H9 (cell line): ENCODE results near the gene RHBDL1. TPM values are rescaled to one million over a fixed set of nuclear protein-coding genes. Genes with fewer than 3 reads are reported as not detected.

Experiments used
- DNase-seq: peaks from one replicate; pipeline ENCODE4 v3.0.0-alpha.2; 2017
- H2AFZ ChIP-seq: one replicate; pipeline ENCODE4 v1.6.1; 2013; ENCODE audit warnings: mild to moderate bottlenecking, low read length, control low read depth, moderate library complexity
- H2AK5ac ChIP-seq: 2 replicates; pipeline ENCODE4 v1.6.1; 2013; ENCODE audit warnings: low read length, control low read depth, mixed read lengths; ENCODE audit not compliant: insufficient read length
- H2BK120ac ChIP-seq: one replicate; pipeline ENCODE4 v1.6.1; 2013; ENCODE audit warnings: low read depth, mild to moderate bottlenecking, low read length, control low read depth, inconsistent platforms; ENCODE audit not compliant: poor library complexity, severe bottlenecking
- H2BK12ac ChIP-seq: 2 replicates; pipeline ENCODE4 v1.6.1; 2013; ENCODE audit warnings: low read length, control low read depth, mixed read lengths, low read depth; ENCODE audit not compliant: insufficient read length
- H2BK15ac ChIP-seq: 2 replicates; pipeline ENCODE4 v1.6.1; 2013; ENCODE audit warnings: low read depth, low read length, control low read depth
- H2BK20ac ChIP-seq: one replicate; pipeline ENCODE4 v1.6.1; 2013; ENCODE audit warnings: low read depth, mild to moderate bottlenecking, low read length, control low read depth, inconsistent platforms; ENCODE audit not compliant: poor library complexity, severe bottlenecking
- H2BK5ac ChIP-seq: 2 replicates; pipeline ENCODE4 v1.6.1; 2013; ENCODE audit warnings: low read length, control low read depth, mixed read lengths; ENCODE audit not compliant: insufficient read length
- H3K14ac ChIP-seq: 2 replicates; pipeline ENCODE4 v1.6.1; 2013; ENCODE audit warnings: low read length, control low read depth; ENCODE audit not compliant: insufficient read depth
- H3K18ac ChIP-seq: 2 replicates; pipeline ENCODE4 v1.6.1; 2013; ENCODE audit warnings: low read depth, mild to moderate bottlenecking, mixed read lengths, low read length, control low read depth; ENCODE audit not compliant: insufficient read length
- H3K23ac ChIP-seq: 2 replicates; pipeline ENCODE4 v1.6.1; 2013; ENCODE audit warnings: low read length, control low read depth, mixed read lengths, low read depth; ENCODE audit not compliant: insufficient read length
- H3K23me2 ChIP-seq: 2 replicates; pipeline ENCODE4 v1.6.1; 2013; ENCODE audit warnings: low read depth, mild to moderate bottlenecking, mixed read lengths, low read length, control low read depth; ENCODE audit not compliant: insufficient read length, poor library complexity, severe bottlenecking
- H3K27ac ChIP-seq: 2 replicates; pipeline ENCODE4 v1.5.1; 2013; ENCODE audit warnings: low read length, control low read depth, mixed read lengths, low read depth; ENCODE audit not compliant: insufficient read length
- H3K27me3 ChIP-seq: 2 replicates; pipeline ENCODE4 v1.6.1; 2013; ENCODE audit warnings: low read length, control low read depth, inconsistent platforms; ENCODE audit not compliant: insufficient read depth
- H3K4ac ChIP-seq: 2 replicates; pipeline ENCODE4 v1.6.1; 2013; ENCODE audit warnings: low read depth, mild to moderate bottlenecking, control low read depth, inconsistent platforms, low read length, moderate library complexity
- H3K4me1 ChIP-seq: 2 replicates; pipeline ENCODE4 v1.6.1; 2013; ENCODE audit warnings: low read length, control low read depth, inconsistent platforms; ENCODE audit not compliant: insufficient read depth
- H3K4me2 ChIP-seq: 2 replicates; pipeline ENCODE4 v1.6.1; 2013; ENCODE audit warnings: low read length, control low read depth, mixed read lengths; ENCODE audit not compliant: insufficient read length, insufficient read depth
- H3K56ac ChIP-seq: 2 replicates; pipeline ENCODE4 v1.6.1; 2013; ENCODE audit warnings: low read depth, mild to moderate bottlenecking, mixed read lengths, low read length, control low read depth; ENCODE audit not compliant: insufficient read length
- H3K79me1 ChIP-seq: 2 replicates; pipeline ENCODE4 v1.6.1; 2013; ENCODE audit warnings: low read depth, mild to moderate bottlenecking, moderate library complexity, low read length, control low read depth, inconsistent platforms; ENCODE audit not compliant: insufficient read depth, poor library complexity, severe bottlenecking
- H3K79me2 ChIP-seq: 2 replicates; pipeline ENCODE4 v1.6.1; 2013; ENCODE audit warnings: low read length, control low read depth, inconsistent platforms; ENCODE audit not compliant: insufficient read depth
- H3K9ac ChIP-seq: 2 replicates; pipeline ENCODE4 v1.6.1; 2013; ENCODE audit warnings: low read length, control low read depth, mixed read lengths; ENCODE audit not compliant: insufficient read length; ENCODE audit errors: extremely low read depth
- H3K9me3 ChIP-seq: one replicate; pipeline ENCODE4 v1.6.1; 2013; ENCODE audit warnings: low read depth, low read length, inconsistent platforms; ENCODE audit not compliant: control insufficient read depth
- H3T11ph ChIP-seq: one replicate; pipeline ENCODE4 v1.6.1; 2013; ENCODE audit warnings: mild to moderate bottlenecking, low read length, control low read depth, inconsistent platforms
- H4K20me1 ChIP-seq: one replicate; pipeline ENCODE4 v1.6.1; 2013; ENCODE audit not compliant: control insufficient read depth, insufficient read length, insufficient read depth
- H4K5ac ChIP-seq: 2 replicates; pipeline ENCODE4 v1.6.1; 2013; ENCODE audit warnings: low read depth, mild to moderate bottlenecking, mixed read lengths, low read length, control low read depth; ENCODE audit not compliant: insufficient read length
- H4K8ac ChIP-seq: replicated peaks from 2 replicates; pipeline ENCODE4 v1.6.1; 2013; ENCODE audit warnings: low read length, control low read depth, mixed read lengths, low read depth; ENCODE audit not compliant: insufficient read length
- H4K91ac ChIP-seq: 2 replicates; pipeline ENCODE4 v1.6.1; 2013; ENCODE audit warnings: low read depth, mild to moderate bottlenecking, moderate library complexity, mixed read lengths, low read length, control low read depth; ENCODE audit not compliant: insufficient read length
- H3K27ac Mint-ChIP-seq, 3 experiments: 2 replicates in 2 of 3; 3 replicates in 1 of 3; pipeline ENCODE4 v1.8.0; 2020 to 2021; ENCODE audit warnings: mixed read lengths in 3 of 3, mild to moderate bottlenecking in 1 of 3, moderate library complexity in 1 of 3
- H3K27me3 Mint-ChIP-seq: 2 replicates; pipeline ENCODE4 v1.8.0; 2021; ENCODE audit warnings: low read depth, mild to moderate bottlenecking, moderate library complexity, mixed read lengths
- H3K36me3 Mint-ChIP-seq, 3 experiments: 2 replicates in 2 of 3; 3 replicates in 1 of 3; pipeline ENCODE4 v1.8.0; 2020 to 2021; ENCODE audit warnings: low read depth in 3 of 3, mixed read lengths in 3 of 3; ENCODE audit not compliant: insufficient read depth in 1 of 3
- H3K4me1 Mint-ChIP-seq, 2 experiments: 2 replicates each; pipeline ENCODE4 v1.8.0; 2020; ENCODE audit warnings: mixed read lengths in 2 of 2
- H3K4me3 Mint-ChIP-seq, 2 experiments: 2 replicates in 1 of 2; 3 replicates in 1 of 2; pipeline ENCODE4 v1.8.0; 2020 to 2021; ENCODE audit warnings: mild to moderate bottlenecking in 2 of 2, mixed read lengths in 2 of 2, moderate library complexity in 1 of 2
- H3K9me3 Mint-ChIP-seq, 2 experiments: 2 replicates in 1 of 2; 3 replicates in 1 of 2; pipeline ENCODE4 v1.8.0; 2020; ENCODE audit warnings: mild to moderate bottlenecking in 2 of 2, mixed read lengths in 2 of 2, moderate library complexity in 1 of 2
- WGBS: extraction: QIAGEN DNeasy Blood & Tissue Kit; methylation state at CpG from one replicate; pipeline ENCODE4 v1.1.7; 2013; ENCODE audit warnings: missing lambda C conversion rate, low lambda C conversion rate, mixed read lengths; ENCODE audit not compliant: insufficient read length; ENCODE audit errors: extremely low coverage; 5-methylcytosine and 5-hydroxymethylcytosine counted together
- total RNA-seq: library from RNA; stranded (reverse); gene quantifications from 2 replicates; pipeline ENCODE4 v1.2.1, GENCODE V29; 2021
- TF ChIP-seq, protein P1 (sequence below): fragments of 200-600 bp; sonication (generic); conservative IDR thresholded peaks from 3 replicates; pipeline ENCODE4 v1.8.0; 2021; ENCODE audit warnings: antibody characterized with exemption, mild to moderate bottlenecking

RHBDL1 gene
- total RNA-seq, 1 experiment from 2014 or later = 7.6 TPM

DNA sequence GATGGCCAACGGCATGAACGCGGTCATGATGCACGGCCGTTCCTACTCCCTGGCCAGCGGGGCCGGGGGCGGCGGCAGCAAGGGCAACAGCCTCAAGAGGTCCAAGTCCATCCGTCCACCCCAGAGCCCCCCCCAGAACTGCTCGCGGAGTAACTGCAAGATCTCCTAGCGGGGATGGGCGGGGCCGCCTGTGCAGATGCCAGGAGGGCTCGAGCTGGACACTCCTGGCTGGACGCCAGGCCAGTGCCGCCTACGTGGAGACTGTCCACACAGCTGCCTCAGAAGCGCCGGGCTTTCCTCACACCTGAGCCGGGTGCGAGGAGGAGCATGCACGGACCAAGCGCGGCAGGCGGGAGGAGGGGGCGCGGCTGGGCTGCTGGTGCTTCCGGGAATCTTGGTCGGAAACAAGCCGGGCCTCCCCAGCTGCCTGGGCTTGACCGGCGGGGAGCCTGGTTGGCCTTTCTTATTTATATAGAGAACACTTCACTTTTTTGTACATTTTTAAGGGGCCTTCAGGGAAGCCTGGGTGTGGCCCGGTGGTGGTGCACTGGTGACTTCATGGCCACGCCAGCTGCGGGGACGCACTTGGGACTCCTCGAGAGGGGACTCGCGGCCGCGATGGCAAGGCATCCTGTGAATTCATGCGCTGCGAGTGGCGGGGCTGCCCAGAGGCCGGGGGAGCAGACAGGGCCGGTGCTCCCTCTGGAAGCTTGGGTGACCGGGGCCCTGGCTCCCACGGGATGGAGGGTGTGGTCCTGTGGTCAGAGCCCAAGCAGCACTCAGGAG is 47.8 kb upstream of the RHBDL1 start:
- H3K4me1 ChIP-seq = no peaks in the 10 kb centered on the region; the same call in 1 of the 2 replicates
- H2BK15ac ChIP-seq = no peak overlapping the region
- no peak overlapping the region for H3K14ac ChIP-seq
- TF ChIP-seq, protein P1, sequence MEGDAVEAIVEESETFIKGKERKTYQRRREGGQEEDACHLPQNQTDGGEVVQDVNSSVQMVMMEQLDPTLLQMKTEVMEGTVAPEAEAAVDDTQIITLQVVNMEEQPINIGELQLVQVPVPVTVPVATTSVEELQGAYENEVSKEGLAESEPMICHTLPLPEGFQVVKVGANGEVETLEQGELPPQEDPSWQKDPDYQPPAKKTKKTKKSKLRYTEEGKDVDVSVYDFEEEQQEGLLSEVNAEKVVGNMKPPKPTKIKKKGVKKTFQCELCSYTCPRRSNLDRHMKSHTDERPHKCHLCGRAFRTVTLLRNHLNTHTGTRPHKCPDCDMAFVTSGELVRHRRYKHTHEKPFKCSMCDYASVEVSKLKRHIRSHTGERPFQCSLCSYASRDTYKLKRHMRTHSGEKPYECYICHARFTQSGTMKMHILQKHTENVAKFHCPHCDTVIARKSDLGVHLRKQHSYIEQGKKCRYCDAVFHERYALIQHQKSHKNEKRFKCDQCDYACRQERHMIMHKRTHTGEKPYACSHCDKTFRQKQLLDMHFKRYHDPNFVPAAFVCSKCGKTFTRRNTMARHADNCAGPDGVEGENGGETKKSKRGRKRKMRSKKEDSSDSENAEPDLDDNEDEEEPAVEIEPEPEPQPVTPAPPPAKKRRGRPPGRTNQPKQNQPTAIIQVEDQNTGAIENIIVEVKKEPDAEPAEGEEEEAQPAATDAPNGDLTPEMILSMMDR = no peak
- H3K79me2 ChIP-seq = no peaks in the 10 kb centered on the region
- no peak overlapping the region for H3K18ac ChIP-seq
- H3K27me3 Mint-ChIP-seq = no peaks in the 10 kb centered on the region
- H3K9me3 ChIP-seq = no peaks in the 10 kb centered on the region
- H3K23ac ChIP-seq = no peak overlapping the region
- H2BK20ac ChIP-seq = no peak overlapping the region
- H3K56ac ChIP-seq = no peak overlapping the region
- no peak overlapping the region for H4K8ac ChIP-seq
- no peak overlapping the region for H3K4ac ChIP-seq
- no peak overlapping the region for H2BK120ac ChIP-seq
- no CpG with 5 or more reads among the region's 50 CpGs for WGBS
- H4K91ac ChIP-seq = no peak overlapping the region
- no peak overlapping the region for H3T11ph ChIP-seq
- no peak overlapping the region for H3K4me2 ChIP-seq
- no peak overlapping the region for H3K9ac ChIP-seq
- H3K36me3 Mint-ChIP-seq = peaks cover 0 to 10% (median 0%) of the 10 kb centered on the region in 3 experiments; a peak in 3 of 7 replicates
- H3K27ac Mint-ChIP-seq = no peak overlapping the region
- peak; percentile 33 for DNase-seq
- no peak overlapping the region for H3K27ac ChIP-seq
- H2AFZ ChIP-seq = no peak overlapping the region
- no peaks in the 10 kb centered on the region for H4K20me1 ChIP-seq
- H3K4me3 Mint-ChIP-seq = no peak overlapping the region
- peaks cover 10 to 45% of the 10 kb centered on the region in 2 experiments for H3K4me1 Mint-ChIP-seq
- no peak overlapping the region for H2BK5ac ChIP-seq
- no peak overlapping the region for H4K5ac ChIP-seq
- no peaks in the 10 kb centered on the region for H3K9me3 Mint-ChIP-seq
- no peak overlapping the region for H2AK5ac ChIP-seq
- no peaks in the 10 kb centered on the region for H3K79me1 ChIP-seq
- H3K23me2 ChIP-seq = peaks cover 8% of the 10 kb centered on the region
- H3K27me3 ChIP-seq = no peaks in the 10 kb centered on the region
- no peak overlapping the region for H2BK12ac ChIP-seq
